ENCODE data around the gene PTPRT. TPM values are rescaled to one million over a fixed set of nuclear protein-coding genes. Genes with fewer than 3 reads are reported as not detected.

The PTPRT gene
- total and polyA plus RNA-seq, 2 of the 4 experiments (the other 2 are of a cell fraction), result not detected

GRCh38 chr20:42402455-42402854, 787.3 kb downstream of the PTPRT start:
- no peaks in the 10 kb centered on the region for H4K20me1 ChIP-seq (ENCODE audit: insufficient read depth, low read length)
- H2BK15ac ChIP-seq (ENCODE audit: low read depth, low read length), result no peak overlapping the region
- ChIA-PET CTCF (no interaction called here), POLR2A (ENCODE audit: unreplicated experiment) (no interaction called here)
- no TSS peak for BruUV-seq (replicated peaks)
- no peak overlapping the region for H2AK9ac ChIP-seq (replicated peaks; ENCODE audit: low read depth, low read length, poor library complexity)
- WGBS, 2 experiments (ENCODE audit: extremely low coverage in 2 of 2, insufficient read length in 1 of 2), result 57% methylated on average over 1 of the region's 5 CpGs; no CpG with 5 or more reads in 1 of the 2 experiments
- no peak overlapping the region for H3K18ac ChIP-seq (ENCODE audit: low read depth, low read length)
- no peak for TF ChIP-seq RAD21 (IDR thresholded peaks at IDR 0.05; ENCODE audit: low read length)
- TF ChIP-seq BHLHE40 (IDR thresholded peaks at IDR 0.05; ENCODE audit: low read depth, low read length), result no peak
- no peak for TF ChIP-seq CEBPB (IDR thresholded peaks at IDR 0.05; ENCODE audit: low read depth, low read length)
- TF ChIP-seq MAFK (IDR thresholded peaks at IDR 0.05; ENCODE audit: low read depth, low read length), result no peak
- TF ChIP-seq FOS (IDR thresholded peaks at IDR 0.05; ENCODE audit: low read depth, low read length), result no peak
- TF ChIP-seq RCOR1 (IDR thresholded peaks at IDR 0.05; ENCODE audit: insufficient replicate concordance, low read length), result no peak
- TF ChIP-seq USF2 (IDR thresholded peaks at IDR 0.05; ENCODE audit: low read depth, low read length), result no peak
- no peak for TF ChIP-seq MXI1 (IDR thresholded peaks at IDR 0.05; ENCODE audit: borderline replicate concordance, low read depth, low read length)
- TF ChIP-seq MAZ (IDR thresholded peaks at IDR 0.05; ENCODE audit: borderline replicate concordance, low read depth, low read length), result no peak
- TF ChIP-seq RFX5 (IDR thresholded peaks at IDR 0.05; ENCODE audit: low read depth, low read length), result no peak
- no peak for TF ChIP-seq ELK1 (IDR thresholded peaks at IDR 0.05; ENCODE audit: borderline replicate concordance, low read depth, low read length)
- no peak for TF ChIP-seq NFE2L2 (IDR thresholded peaks at IDR 0.05; ENCODE audit: low read depth, low read length)
- no peak for TF ChIP-seq SMC3 (IDR thresholded peaks at IDR 0.05; ENCODE audit: low read depth, low read length)
- no peak for TF ChIP-seq CHD1 (IDR thresholded peaks at IDR 0.05; ENCODE audit: low read depth, low read length)
- dilution Hi-C loops (cut with HindIII; ENCODE audit: low sequenced_read_pairs, unreplicated experiment) (no loop called here), intact Hi-C loops (cut with micrococcal nuclease) (no loop called here), in situ Hi-C loops (cut with MboI; ENCODE audit: low sequenced_read_pairs) (no loop called here)
- H3K56ac ChIP-seq (ENCODE audit: extremely low read depth, insufficient read depth, low read length), result no peak overlapping the region
- no peaks in the 10 kb centered on the region for H3K79me1 ChIP-seq (ENCODE audit: low read depth in 1 of 2, low read length in 2 of 2)
- H4K5ac ChIP-seq (ENCODE audit: low read depth, low read length), result no peak overlapping the region
- H3K4me1 ChIP-seq (ENCODE audit: control insufficient read depth, insufficient read depth, low read length), result no peaks in the 10 kb centered on the region
- H4K91ac ChIP-seq (ENCODE audit: insufficient read depth, low read depth, low read length), result no peak overlapping the region
- H3K23ac ChIP-seq (ENCODE audit: low read depth, low read length), result no peak overlapping the region
- no peaks in the 10 kb centered on the region for H3K36me3 ChIP-seq (ENCODE audit: control insufficient read depth, insufficient read depth, low read length)
- no peak overlapping the region for H3K4me2 ChIP-seq (ENCODE audit: low read depth, low read length)
- no peak overlapping the region for H3K9ac ChIP-seq (ENCODE audit: low read depth, low read length)
- no peak overlapping the region for H2BK5ac ChIP-seq (ENCODE audit: low read depth, low read length, poor library complexity, severe bottlenecking)
- ATAC-seq (ENCODE audit: low read depth), result no peak
- H4K8ac ChIP-seq (ENCODE audit: low read depth in 2 of 2, low read length in 2 of 2), result no peak overlapping the region
- H3K4ac ChIP-seq (ENCODE audit: low read depth, low read length), result no peak overlapping the region
- no peak overlapping the region for H3K4me3 ChIP-seq (ENCODE audit: insufficient read depth, low read depth, low read length)
- DNase-seq, result no peak
- no peak overlapping the region for H3K27ac ChIP-seq (ENCODE audit: insufficient read depth, low read length)
- no peaks in the 10 kb centered on the region for H3K9me1 ChIP-seq (ENCODE audit: insufficient read depth, low read length)
- H2AFZ ChIP-seq (replicated peaks; ENCODE audit: low read length, poor library complexity), result no peak overlapping the region
- no peak overlapping the region for H3K14ac ChIP-seq (replicated peaks; ENCODE audit: low read depth, low read length)
- H2BK120ac ChIP-seq (ENCODE audit: low read depth, low read length), result no peak overlapping the region
- H2AK5ac ChIP-seq (ENCODE audit: low read depth, low read length), result no peak overlapping the region
- no peaks in the 10 kb centered on the region for H3K27me3 ChIP-seq (ENCODE audit: control insufficient read depth, insufficient read depth, low read length)
- H2BK20ac ChIP-seq (ENCODE audit: low read depth, low read length), result no peak overlapping the region
- H3K9me3 ChIP-seq (ENCODE audit: control insufficient read depth, insufficient read depth, low read length), result peaks cover 15% of the 10 kb centered on the region

All from IMR-90 (cell line).